GM18873 (cell line): ENCODE results near the gene SLC25A36.
"Not testable (repeated sequence)": the region's sequence is repeated elsewhere in the genome, so short reads cannot be mapped to it uniquely, and the experiment has no call there.

Experiments
- ATAC-seq: cut with Tn5 transposase; IDR thresholded peaks from one replicate; pipeline ENCODE4 v1.9.1; 2021; ENCODE audit warnings: mild to moderate bottlenecking, moderate library complexity, moderate number of reproducible peaks; ENCODE audit not compliant: unreplicated experiment, low FRiP score

SLC25A36 gene

GRCh38 chr3:140987792-140988191, 46.2 kb downstream of the SLC25A36 start:
- ATAC-seq: not testable (repeated sequence)

DNA sequence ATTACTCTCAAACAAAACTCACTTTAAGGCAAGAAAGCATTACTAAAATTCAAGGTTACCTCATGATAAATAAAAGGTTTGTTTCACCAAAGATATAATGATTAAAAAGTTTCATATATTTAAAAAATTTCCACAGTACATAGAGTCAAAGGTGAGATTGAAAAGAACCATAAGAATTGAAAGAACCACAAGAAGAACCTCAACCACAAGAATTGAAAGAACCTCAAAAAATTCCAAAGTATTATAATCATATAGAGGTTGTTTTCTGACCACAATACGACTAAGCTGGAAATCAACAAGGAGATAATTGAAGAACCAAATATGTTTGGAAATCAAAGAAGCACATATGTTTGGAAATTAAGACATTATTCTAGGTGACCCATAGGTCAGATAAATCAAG, 52.7 kb downstream of the SLC25A36 start:
- ATAC-seq: no peak

DNA sequence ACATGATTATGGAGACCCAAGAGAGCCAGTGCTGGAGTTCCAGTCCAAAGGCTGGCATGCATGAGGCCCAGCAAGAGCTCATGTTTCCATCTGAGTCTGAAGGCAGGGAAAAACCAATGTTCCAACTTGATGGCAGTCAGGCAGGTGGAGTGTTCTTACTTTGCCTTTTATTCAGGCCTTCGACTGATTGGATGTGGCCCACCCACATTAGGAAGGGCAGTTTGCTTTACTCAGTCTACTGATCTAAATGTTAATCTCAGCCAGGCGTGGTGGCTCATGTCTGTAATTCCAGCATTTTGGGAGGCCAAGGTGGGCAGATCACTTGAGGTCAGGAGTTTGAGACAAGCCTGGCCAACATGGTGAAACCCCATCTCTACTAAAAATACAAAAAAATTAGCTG, 53.2 kb downstream of the SLC25A36 start:
- ATAC-seq: not testable (repeated sequence)

DNA sequence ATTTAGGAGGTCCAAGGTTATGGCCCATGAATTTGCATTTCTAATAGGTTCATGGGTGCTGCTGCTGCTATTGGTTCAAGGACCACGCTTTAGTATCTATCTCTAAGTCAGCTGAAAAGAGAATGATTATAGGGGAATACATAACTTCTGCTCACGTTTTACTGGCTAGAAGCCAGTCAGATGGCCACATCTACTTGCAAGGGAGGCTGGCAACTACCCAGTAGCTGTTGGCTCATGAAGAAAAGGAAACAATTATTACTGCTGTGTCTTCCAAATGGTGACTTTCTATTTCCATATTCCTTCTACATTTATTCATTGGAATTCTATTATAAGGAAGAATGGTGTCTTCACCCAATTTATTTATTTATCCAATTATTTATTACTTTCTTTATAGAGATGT, 54.2 kb downstream of the SLC25A36 start:
- ATAC-seq: no peak

- no peak for ATAC-seq
Observed at GRCh38 chr3:141000027-141000663, 58.5 kb downstream of the SLC25A36 start.

GRCh38 chr3:141000686-141001085, 59.0 kb downstream of the SLC25A36 start:
- ATAC-seq: no peak

DNA sequence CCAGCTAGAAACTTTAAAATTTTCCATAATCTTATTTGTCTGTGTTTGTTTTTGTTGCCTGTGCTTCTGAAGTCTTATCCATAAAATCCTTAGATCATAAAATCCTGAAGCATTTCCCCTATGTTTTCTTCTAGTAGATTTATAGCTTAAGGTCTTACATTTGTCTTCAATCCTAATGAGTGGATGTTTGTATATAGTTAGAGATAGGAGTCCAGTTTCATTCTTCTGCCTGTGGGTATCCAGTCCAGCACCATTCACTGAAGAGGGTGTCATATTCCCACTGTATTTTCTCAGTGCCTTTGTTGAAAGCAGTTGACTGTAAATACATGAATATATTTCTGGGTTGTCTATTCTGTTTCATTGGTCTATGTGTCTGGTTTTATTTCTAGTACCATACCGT, 64.7 kb downstream of the SLC25A36 start:
- no peak for ATAC-seq

- ATAC-seq: no peak
Observed at GRCh38 chr3:141009496-141009895, 67.9 kb downstream of the SLC25A36 start.

GRCh38 chr3:141011232-141011996, 69.8 kb downstream of the SLC25A36 start:
- ATAC-seq: no peak

DNA sequence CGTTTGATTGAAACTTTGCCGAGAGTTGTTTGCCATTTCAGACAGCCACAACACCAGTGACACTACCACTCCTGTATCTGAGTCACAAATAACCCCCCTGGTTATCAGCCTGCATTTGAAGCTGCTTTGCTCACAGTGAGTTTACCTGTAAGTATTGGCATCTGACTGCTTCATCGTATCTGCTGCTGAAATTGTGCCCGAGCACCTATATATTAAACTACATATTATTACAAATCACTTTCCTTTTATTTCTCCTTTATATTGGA, 70.3 kb downstream of the SLC25A36 start:
- ATAC-seq: no peak

GRCh38 chr3:141012571-141012970, 70.9 kb downstream of the SLC25A36 start:
- ATAC-seq: no peak

- ATAC-seq: no peak
Observed at GRCh38 chr3:141015481-141015880, 73.8 kb downstream of the SLC25A36 start.

DNA sequence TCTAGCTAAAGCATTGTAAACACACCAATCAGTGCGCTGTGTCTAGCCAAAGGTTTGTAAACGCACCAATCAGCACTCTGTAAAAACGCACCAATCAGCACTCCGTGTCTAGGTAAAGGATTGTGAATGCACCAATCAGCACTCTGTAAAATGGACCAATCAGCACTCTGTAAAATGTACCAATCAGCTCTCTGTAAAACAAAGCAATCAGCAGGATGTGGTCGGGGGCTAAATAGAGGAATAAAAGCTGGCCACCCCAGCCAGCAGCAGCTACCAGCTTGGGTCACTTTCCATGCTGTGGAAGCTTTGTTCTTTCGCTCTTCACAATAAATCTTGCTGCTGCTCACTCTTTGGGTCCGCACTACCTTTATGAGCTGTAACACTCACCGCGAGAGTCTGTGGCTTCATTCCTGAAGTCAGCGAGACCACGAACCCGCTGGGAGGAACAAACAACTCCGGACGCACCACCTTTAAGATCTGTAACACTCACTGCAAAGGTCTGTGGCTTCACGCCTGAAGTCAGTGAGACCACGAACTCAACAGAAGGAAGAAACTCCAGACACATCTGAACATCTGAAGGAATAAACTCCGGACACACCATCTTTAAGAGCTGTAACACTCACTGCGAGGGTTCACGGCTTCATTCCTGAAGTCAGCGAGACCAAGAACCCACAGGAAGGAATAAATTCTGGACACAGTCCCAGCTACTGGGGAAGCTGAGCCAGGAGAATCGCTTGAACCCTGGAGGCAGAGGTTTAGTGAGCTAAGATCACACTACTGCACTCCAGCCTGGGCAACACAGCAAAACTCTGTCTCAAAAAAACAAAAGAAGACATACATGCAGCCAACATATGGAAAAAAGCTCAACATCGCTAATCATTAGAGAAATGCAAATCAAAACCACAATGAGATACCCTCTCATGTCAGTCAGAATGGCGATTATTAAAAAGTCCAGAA, 76.0 kb downstream of the SLC25A36 start:
- ATAC-seq: not testable (repeated sequence)

GRCh38 chr3:141019244-141019643, 77.6 kb downstream of the SLC25A36 start:
- ATAC-seq: no peak

DNA sequence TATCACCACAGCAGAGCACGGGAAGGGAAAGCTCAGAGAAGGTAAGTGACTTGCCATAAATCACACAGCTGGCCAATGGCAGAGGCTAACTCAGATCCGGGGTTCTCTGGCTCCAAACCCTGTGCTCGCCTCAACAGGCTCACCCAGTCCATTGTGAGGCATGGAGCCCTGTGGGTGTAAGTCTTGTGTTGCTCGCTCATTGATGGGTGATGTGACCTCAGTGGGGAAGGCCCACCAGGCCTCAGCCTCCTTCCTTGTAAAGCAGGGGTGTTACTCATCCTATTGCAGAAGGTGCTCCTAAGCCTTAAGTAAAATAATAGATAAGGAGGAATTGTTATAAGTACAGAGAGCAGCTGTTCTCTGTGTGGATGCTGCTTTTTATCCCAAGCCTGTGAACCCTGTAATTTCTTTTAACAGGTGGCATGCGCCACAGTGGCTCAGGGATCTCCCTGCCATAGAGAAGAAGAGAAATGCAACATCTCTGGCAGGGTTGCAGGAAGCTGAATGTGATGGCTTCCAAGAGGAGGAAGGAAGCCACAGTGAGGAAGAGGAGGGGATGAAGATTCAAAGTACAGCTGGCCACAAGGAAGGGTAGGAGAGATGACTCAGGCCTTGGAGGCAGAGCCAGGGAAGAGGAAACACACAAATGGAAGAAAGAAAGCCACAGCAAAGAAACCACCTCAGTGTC, 78.7 kb downstream of the SLC25A36 start:
- no peak for ATAC-seq

GRCh38 chr3:141021261-141021660, 79.6 kb downstream of the SLC25A36 start:
- no peak for ATAC-seq
